ENCODE data around the gene RAB27B. TPM values are rescaled to one million over a fixed set of nuclear protein-coding genes. Genes with fewer than 3 reads are reported as not detected.

Gene RAB27B
- total and polyA plus RNA-seq, 7 donors: 0.03 to 0.20 (median 0.06) TPM; not detected in 1

DNA sequence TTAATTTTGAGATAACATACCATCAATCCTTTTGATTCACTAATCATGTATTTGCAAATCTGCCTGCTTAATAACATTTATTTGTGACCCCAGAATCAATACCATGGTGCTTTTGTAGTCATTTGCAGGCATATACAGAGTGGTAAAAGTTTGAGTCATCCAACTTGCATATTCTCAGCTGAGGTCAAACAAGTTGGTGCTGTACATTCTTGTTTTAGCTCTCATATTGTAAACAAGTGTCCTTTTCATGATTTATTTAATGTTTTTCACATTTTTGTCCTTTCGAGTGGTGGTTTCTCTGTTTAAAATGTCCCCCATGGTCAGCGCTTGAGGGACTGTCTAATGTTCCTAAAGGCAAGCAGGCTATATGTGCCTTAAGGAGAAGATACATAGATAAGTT, 17.5 kb downstream of the RAB27B start:
- DNase-seq: no peak
- Histone ChIP-seq H3K36me3 (ENCODE audit: insufficient read depth in 1 of 2, low read depth in 1 of 2) (no peaks in the 10 kb centered on the region), H3K4me1 (no peaks in the 10 kb centered on the region), H3K4me3 (no peak overlapping the region), H3K9me3 (no peaks in the 10 kb centered on the region), H3K27me3 (ENCODE audit: insufficient read depth in 3 of 3, low read length in 2 of 3) (no peaks in the 10 kb centered on the region), H3K27ac (no peak overlapping the region)
- 43 to 68% (median 45%) methylated on average over 2 of the region's 2 CpGs for WGBS, 3 donors
- TF ChIP-seq, protein P1, sequence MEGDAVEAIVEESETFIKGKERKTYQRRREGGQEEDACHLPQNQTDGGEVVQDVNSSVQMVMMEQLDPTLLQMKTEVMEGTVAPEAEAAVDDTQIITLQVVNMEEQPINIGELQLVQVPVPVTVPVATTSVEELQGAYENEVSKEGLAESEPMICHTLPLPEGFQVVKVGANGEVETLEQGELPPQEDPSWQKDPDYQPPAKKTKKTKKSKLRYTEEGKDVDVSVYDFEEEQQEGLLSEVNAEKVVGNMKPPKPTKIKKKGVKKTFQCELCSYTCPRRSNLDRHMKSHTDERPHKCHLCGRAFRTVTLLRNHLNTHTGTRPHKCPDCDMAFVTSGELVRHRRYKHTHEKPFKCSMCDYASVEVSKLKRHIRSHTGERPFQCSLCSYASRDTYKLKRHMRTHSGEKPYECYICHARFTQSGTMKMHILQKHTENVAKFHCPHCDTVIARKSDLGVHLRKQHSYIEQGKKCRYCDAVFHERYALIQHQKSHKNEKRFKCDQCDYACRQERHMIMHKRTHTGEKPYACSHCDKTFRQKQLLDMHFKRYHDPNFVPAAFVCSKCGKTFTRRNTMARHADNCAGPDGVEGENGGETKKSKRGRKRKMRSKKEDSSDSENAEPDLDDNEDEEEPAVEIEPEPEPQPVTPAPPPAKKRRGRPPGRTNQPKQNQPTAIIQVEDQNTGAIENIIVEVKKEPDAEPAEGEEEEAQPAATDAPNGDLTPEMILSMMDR (IDR thresholded peaks at IDR 0.05): no peak
- intact Hi-C loops (cut with DNase I): no loop called here
- no peak for ATAC-seq

DNA sequence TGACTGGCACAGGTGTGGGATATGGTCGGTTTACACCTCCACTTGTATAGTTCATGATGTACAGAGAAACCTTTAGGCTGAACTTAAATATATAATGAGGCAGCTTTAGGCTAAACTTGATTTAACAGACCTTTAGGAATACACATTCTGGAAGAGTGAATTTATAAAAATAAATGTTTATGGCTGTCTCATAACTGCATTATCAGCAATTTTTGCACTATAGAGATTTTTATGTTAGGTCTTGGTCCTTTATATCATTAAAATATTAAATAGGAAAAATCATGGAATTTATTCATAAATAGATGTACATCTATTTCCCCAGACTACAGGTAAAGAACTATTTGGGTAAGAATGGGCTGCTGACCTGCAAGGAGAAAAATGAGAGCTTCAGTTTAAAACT, 19.8 kb downstream of the RAB27B start:
- no peak overlapping the region for H3K4me3 ChIP-seq
- no peaks in the 10 kb centered on the region for H3K4me1 ChIP-seq
- intact Hi-C loops (cut with DNase I): no loop called here
- WGBS, 3 donors: 85 to 97% (median 92%) methylated on average over 1 of the region's 1 CpG
- no peak overlapping the region for H3K27ac ChIP-seq
- ATAC-seq (no peak), DNase-seq (no peak)
- no peaks in the 10 kb centered on the region for H3K36me3 ChIP-seq (ENCODE audit: insufficient read depth in 1 of 2, low read depth in 1 of 2)
- TF ChIP-seq, protein P1 (IDR thresholded peaks at IDR 0.05): no peak
- no peaks in the 10 kb centered on the region for H3K9me3 ChIP-seq
- H3K27me3 ChIP-seq (ENCODE audit: insufficient read depth in 3 of 3, low read length in 2 of 3): no peaks in the 10 kb centered on the region

DNA sequence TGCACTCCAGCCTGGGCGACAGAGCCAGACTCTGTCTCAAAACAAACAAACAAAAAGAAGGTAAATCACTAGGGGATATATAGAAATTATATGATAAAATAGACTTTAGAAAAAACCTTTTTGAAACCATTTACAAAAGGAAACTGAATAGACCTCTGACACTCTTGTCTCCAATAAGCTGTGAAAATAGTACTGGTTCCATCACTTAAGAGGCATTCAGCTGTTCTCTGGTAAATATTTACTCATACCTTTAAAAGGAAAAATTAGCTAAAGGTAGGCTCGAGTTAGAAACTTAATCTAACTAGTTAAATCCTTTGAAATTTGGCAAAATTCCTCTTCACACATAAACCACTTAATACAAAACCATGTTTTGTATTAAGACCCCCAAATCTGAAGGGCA, 21.4 kb downstream of the RAB27B start:
- H3K36me3 ChIP-seq (ENCODE audit: insufficient read depth in 1 of 2, low read depth in 1 of 2): no peaks in the 10 kb centered on the region
- intact Hi-C loops (cut with DNase I): no loop called here
- TF ChIP-seq, protein P1 (IDR thresholded peaks at IDR 0.05): no peak
- H3K4me3 ChIP-seq: no peak overlapping the region
- DNase-seq: no peak
- no peak overlapping the region for H3K27ac ChIP-seq
- no peak for ATAC-seq
- WGBS, 3 donors: 65 to 78% (median 66%) methylated on average over 2 of the region's 2 CpGs
- H3K9me3 ChIP-seq: no peaks in the 10 kb centered on the region
- H3K4me1 ChIP-seq: no peaks in the 10 kb centered on the region
- H3K27me3 ChIP-seq (ENCODE audit: insufficient read depth in 3 of 3, low read length in 2 of 3): no peaks in the 10 kb centered on the region

DNA sequence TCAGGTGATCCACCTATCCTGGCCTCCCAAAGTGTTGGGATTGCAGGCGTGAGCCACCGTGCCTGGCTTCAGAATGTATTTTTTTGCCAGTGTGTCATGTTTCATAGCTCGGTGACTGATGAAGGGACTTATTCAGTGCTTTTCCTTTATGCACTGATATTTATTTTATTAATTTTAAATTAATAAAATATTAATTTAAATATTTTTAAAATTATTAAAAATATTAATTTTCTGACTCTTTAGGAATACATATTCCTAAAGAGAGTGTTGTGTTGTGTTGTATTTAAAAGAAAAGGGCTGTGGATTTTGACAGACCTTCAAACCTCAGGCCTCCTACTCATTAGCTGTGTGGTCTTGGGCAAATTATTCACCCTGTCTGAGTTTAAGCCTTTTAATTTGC, 22.3 kb downstream of the RAB27B start:
- ATAC-seq: no peak
- TF ChIP-seq, protein P1 (IDR thresholded peaks at IDR 0.05): no peak
- 80 to 96% (median 82%) methylated on average over 3 of the region's 3 CpGs for WGBS, 3 donors
- DNase-seq: no peak
- Histone ChIP-seq H3K4me3 (no peak overlapping the region), H3K36me3 (ENCODE audit: insufficient read depth in 1 of 2, low read depth in 1 of 2) (no peaks in the 10 kb centered on the region), H3K27me3 (ENCODE audit: insufficient read depth in 3 of 3, low read length in 2 of 3) (no peaks in the 10 kb centered on the region), H3K4me1 (no peaks in the 10 kb centered on the region), H3K9me3 (no peaks in the 10 kb centered on the region), H3K27ac (no peak overlapping the region)
- intact Hi-C loops (cut with DNase I): no loop called here
